Aorta (tissue), 5 donors: ENCODE measurements around the gene ADCY1. TPM values are rescaled to one million over a fixed set of nuclear protein-coding genes. Genes with fewer than 3 reads are reported as not detected.

Source experiments
- ATAC-seq: fragments of 200-7000 bp; cut with Tn5 transposase; one replicate; pipeline ENCODE4 v1.9.1; 2022; ENCODE audit warnings: moderate library complexity; ENCODE audit not compliant: low FRiP score
- DNase-seq, 2 donors: peaks; one replicate each; pipeline ENCODE4 v3.0.0-alpha.2; 2020
- H3K27ac ChIP-seq, 2 donors: one replicate each; pipeline ENCODE4 v1.5.1; 2013; ENCODE audit warnings: low read length in 2 of 2, mild to moderate bottlenecking in 2 of 2, moderate library complexity in 2 of 2, control low read depth in 1 of 2, inconsistent platforms in 1 of 2, low read depth in 1 of 2
- H3K27me3 ChIP-seq, 2 donors: one replicate each; pipeline ENCODE4 v1.6.1; 2013; ENCODE audit warnings: control low read depth in 1 of 2, low read length in 1 of 2, mild to moderate bottlenecking in 1 of 2, moderate library complexity in 1 of 2; ENCODE audit not compliant: insufficient read depth in 2 of 2, control insufficient read depth in 1 of 2
- H3K36me3 ChIP-seq, 2 donors: one replicate each; pipeline ENCODE4 v1.6.1; 2013; ENCODE audit warnings: control low read depth in 1 of 2, low read length in 1 of 2, mild to moderate bottlenecking in 1 of 2; ENCODE audit not compliant: insufficient read depth in 2 of 2, control insufficient read depth in 1 of 2
- H3K4me1 ChIP-seq, 2 donors: one replicate each; pipeline ENCODE4 v1.6.1; 2013; ENCODE audit warnings: low read length in 2 of 2, control low read depth in 1 of 2, mild to moderate bottlenecking in 1 of 2, moderate library complexity in 1 of 2; ENCODE audit not compliant: insufficient read depth in 2 of 2, control insufficient read depth in 1 of 2
- H3K4me3 ChIP-seq, 2 donors: one replicate each; pipeline ENCODE4 v1.5.1; 2013; ENCODE audit warnings: low read length in 2 of 2, control low read depth in 1 of 2, mild to moderate bottlenecking in 1 of 2
- H3K9me3 ChIP-seq: one replicate; pipeline ENCODE4 v1.6.1; 2013; ENCODE audit warnings: mild to moderate bottlenecking, low read length; ENCODE audit not compliant: control insufficient read depth
- WGBS, 2 donors: extraction: QIAGEN DNeasy Blood & Tissue Kit; methylation state at CpG; one replicate each; pipeline ENCODE4 v1.1.7; 2013; 5-methylcytosine and 5-hydroxymethylcytosine counted together
- intact Hi-C, 2 donors: fragments of 100-400 bp; cut with DNase I; formaldehyde crosslinking; loops; one replicate each; pipeline versions ENCODE4 v1.14.2 to v1.15.0; 2022
- polyA plus RNA-seq, 2 donors: library from polyadenylated mRNA; stranded (reverse); fragments of 200-250 nt; gene quantifications; one replicate each; pipeline ENCODE4 v1.2.3, GENCODE V29; 2013
- total RNA-seq, 2 donors: library from RNA; stranded (reverse); fragmentation: NEBNext Ultra II Directional; extraction: Animal tissue kit (Norgen Biotek cat#: 25700); gene quantifications; one replicate each; pipeline ENCODE4 v1.2.1, GENCODE V29; 2021
- donor health status: healthy with polysubstance abuse.
- donor health status: Bipolar disorder and iron deficiency.
- donor health status: DM: no; HTN: no; CAD: no.
- donor health status: DM: no; HTN: no; CAD: no.
- donor health status: DM: yes; HTN: yes; CAD: no.

The ADCY1 gene
- total and polyA plus RNA-seq, 4 donors = 0.20 to 5.8 (median 1.8) TPM

GRCh38 chr7:45564485-45564884 is 9.7 kb upstream of the ADCY1 start:
- WGBS, 2 donors = 7 to 8% methylated on average over 8 of the region's 8 CpGs
- Histone ChIP-seq H3K27me3 (no peaks in the 10 kb centered on the region), H3K4me3 (no peak overlapping the region), H3K27ac (no peak overlapping the region), H3K9me3 (peaks cover 4% of the 10 kb centered on the region), H3K36me3 (no peaks in the 10 kb centered on the region), H3K4me1 (no peaks in the 10 kb centered on the region)
- DNase-seq (no peak), ATAC-seq (no peak)
- intact Hi-C loops = no loop called here

GRCh38 chr7:45564886-45565455 is 9.2 kb upstream of the ADCY1 start:
- H3K27ac ChIP-seq = no peak overlapping the region
- no peaks in the 10 kb centered on the region for H3K36me3 ChIP-seq
- no peak for ATAC-seq
- H3K4me1 ChIP-seq = no peaks in the 10 kb centered on the region
- H3K9me3 ChIP-seq = peaks cover 1% of the 10 kb centered on the region
- H3K4me3 ChIP-seq = no peak overlapping the region
- H3K27me3 ChIP-seq = no peaks in the 10 kb centered on the region
- DNase-seq = no peak
- 71 to 73% methylated on average over 9 of the region's 9 CpGs for WGBS, 2 donors
- intact Hi-C loops = no loop called here

DNA sequence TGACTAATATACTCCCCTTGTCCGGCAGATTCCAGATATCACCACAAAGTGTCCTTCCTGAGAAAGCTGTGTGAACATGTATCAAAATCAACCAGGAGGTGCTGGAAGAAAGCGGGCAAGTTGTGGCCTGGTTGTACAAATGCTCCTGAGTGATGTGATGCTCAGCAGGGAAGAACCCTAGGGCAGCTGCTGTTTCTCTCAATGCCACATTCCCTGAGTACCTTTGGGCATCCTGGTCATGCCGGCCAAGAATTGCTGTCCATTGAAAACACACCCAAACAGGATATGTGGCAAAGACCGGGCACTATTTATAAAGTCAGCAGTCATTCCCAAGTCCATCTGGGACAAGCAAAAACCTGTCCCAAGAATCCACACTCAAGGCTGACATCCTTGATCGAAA is 7.8 kb upstream of the ADCY1 start:
- intact Hi-C loops = no loop called here
- no peak for ATAC-seq
- no peak overlapping the region for H3K4me3 ChIP-seq
- 89 to 95% methylated on average over 5 of the region's 5 CpGs for WGBS, 2 donors
- H3K27ac ChIP-seq = no peak overlapping the region
- H3K27me3 ChIP-seq = no peaks in the 10 kb centered on the region
- no peak for DNase-seq
- H3K36me3 ChIP-seq = no peaks in the 10 kb centered on the region
- no peaks in the 10 kb centered on the region for H3K4me1 ChIP-seq
- H3K9me3 ChIP-seq = no peaks in the 10 kb centered on the region

GRCh38 chr7:45566961-45567360 is 7.2 kb upstream of the ADCY1 start:
- ATAC-seq = no peak
- intact Hi-C loops = no loop called here
- 96 to 98% methylated on average over 4 of the region's 4 CpGs for WGBS, 2 donors

DNA sequence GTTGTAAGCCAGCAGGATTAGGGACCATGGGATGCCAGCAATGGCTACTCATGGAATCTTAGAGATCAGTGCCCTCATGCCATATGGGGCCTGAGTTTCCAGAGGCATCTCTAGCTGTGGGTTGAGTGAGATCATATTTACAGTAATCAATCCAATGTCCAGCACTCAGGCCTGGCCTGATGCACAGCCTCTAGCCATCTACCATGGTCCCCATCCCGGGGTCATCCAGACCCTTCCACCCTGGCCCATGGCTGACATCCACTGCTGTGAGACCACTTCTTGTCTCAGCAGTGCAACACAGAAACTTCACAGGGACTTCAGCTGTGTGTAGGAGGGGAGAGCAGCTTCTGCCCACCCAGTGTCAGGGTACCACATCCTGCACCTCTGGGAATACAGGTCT is 6.5 kb upstream of the ADCY1 start:
- no peak for ATAC-seq
- no peaks in the 10 kb centered on the region for H3K27me3 ChIP-seq
- H3K36me3 ChIP-seq = no peaks in the 10 kb centered on the region
- H3K27ac ChIP-seq = no peak overlapping the region
- H3K9me3 ChIP-seq = no peaks in the 10 kb centered on the region
- DNase-seq = no peak
- intact Hi-C loops = no loop called here
- H3K4me1 ChIP-seq = no peaks in the 10 kb centered on the region
- 89 to 95% methylated on average over 1 of the region's 1 CpG for WGBS, 2 donors
- H3K4me3 ChIP-seq = no peak overlapping the region

More at GRCh38 chr7:45566961-45567360, 7.2 kb upstream of the ADCY1 start:
- Histone ChIP-seq H3K9me3 (no peaks in the 10 kb centered on the region), H3K27me3 (no peaks in the 10 kb centered on the region), H3K4me3 (no peak overlapping the region), H3K36me3 (no peaks in the 10 kb centered on the region), H3K4me1 (no peaks in the 10 kb centered on the region), H3K27ac (no peak overlapping the region)
- DNase-seq = no peak

GRCh38 chr7:45568536-45569289 is 5.5 kb upstream of the ADCY1 start:
- WGBS, 2 donors = 85% methylated on average over 10 of the region's 10 CpGs
- DNase-seq = no peak
- Histone ChIP-seq H3K27me3 (no peaks in the 10 kb centered on the region), H3K27ac (no peak overlapping the region), H3K4me3 (no peak overlapping the region), H3K9me3 (no peaks in the 10 kb centered on the region), H3K36me3 (no peaks in the 10 kb centered on the region), H3K4me1 (no peaks in the 10 kb centered on the region)
- intact Hi-C loops = no loop called here
- no peak for ATAC-seq

- H3K36me3 ChIP-seq = no peaks in the 10 kb centered on the region
- no peak overlapping the region for H3K4me3 ChIP-seq
- no peaks in the 10 kb centered on the region for H3K4me1 ChIP-seq
- H3K27ac ChIP-seq = no peak overlapping the region
- intact Hi-C loops = no loop called here
- no peak for DNase-seq
- no peaks in the 10 kb centered on the region for H3K9me3 ChIP-seq
- H3K27me3 ChIP-seq = no peaks in the 10 kb centered on the region
- ATAC-seq = no peak
- 83 to 85% methylated on average over 1 of the region's 1 CpG for WGBS, 2 donors
These were observed 4.9 kb upstream of the ADCY1 start for GRCh38 chr7:45569290-45569685.

DNA sequence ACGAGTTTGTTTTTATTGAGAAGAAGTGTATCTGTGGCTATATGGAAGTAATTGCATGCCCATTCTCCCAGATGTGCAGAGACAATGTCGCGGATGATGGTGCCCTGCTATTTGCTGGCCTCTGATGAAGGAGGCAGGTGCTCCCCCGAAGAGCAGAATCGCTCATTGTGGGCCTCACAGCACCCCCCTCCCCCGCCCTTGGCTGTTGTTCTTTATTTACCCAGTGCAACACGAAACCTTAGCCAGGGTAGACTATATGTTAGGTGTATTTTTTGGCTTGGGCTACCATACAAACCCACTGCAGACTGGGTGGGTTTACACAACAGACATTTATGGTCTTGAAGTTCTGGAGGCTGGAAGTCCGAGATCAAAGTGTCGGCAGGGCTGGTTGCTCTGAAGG is 3.4 kb upstream of the ADCY1 start:
- WGBS, 2 donors = 89 to 94% methylated on average over 9 of the region's 9 CpGs
- no peaks in the 10 kb centered on the region for H3K27me3 ChIP-seq
- no peaks in the 10 kb centered on the region for H3K9me3 ChIP-seq
- no peak for DNase-seq
- intact Hi-C loops = no loop called here
- no peak for ATAC-seq
- H3K4me1 ChIP-seq = no peaks in the 10 kb centered on the region
- H3K27ac ChIP-seq = no peak overlapping the region
- H3K36me3 ChIP-seq = no peaks in the 10 kb centered on the region
- H3K4me3 ChIP-seq = no peak overlapping the region

- H3K27me3 ChIP-seq = no peaks in the 10 kb centered on the region
- H3K4me3 ChIP-seq = no peak overlapping the region
- no peaks in the 10 kb centered on the region for H3K9me3 ChIP-seq
- WGBS, 2 donors = 71 to 79% methylated on average over 11 of the region's 11 CpGs
- no peaks in the 10 kb centered on the region for H3K36me3 ChIP-seq
- ATAC-seq (no peak), DNase-seq (no peak)
- no peak overlapping the region for H3K27ac ChIP-seq
- no peaks in the 10 kb centered on the region for H3K4me1 ChIP-seq
- intact Hi-C loops = no loop called here
These were observed 964 bp upstream of the ADCY1 start for GRCh38 chr7:45573204-45573603.
